Measurements from ENCODE around the gene AXIN1. TPM values are rescaled to one million over a fixed set of nuclear protein-coding genes. Genes with fewer than 3 reads are reported as not detected.

AXIN1 gene
- total RNA-seq, 1 experiment from 2014 or later, result 26.9 TPM

DNA sequence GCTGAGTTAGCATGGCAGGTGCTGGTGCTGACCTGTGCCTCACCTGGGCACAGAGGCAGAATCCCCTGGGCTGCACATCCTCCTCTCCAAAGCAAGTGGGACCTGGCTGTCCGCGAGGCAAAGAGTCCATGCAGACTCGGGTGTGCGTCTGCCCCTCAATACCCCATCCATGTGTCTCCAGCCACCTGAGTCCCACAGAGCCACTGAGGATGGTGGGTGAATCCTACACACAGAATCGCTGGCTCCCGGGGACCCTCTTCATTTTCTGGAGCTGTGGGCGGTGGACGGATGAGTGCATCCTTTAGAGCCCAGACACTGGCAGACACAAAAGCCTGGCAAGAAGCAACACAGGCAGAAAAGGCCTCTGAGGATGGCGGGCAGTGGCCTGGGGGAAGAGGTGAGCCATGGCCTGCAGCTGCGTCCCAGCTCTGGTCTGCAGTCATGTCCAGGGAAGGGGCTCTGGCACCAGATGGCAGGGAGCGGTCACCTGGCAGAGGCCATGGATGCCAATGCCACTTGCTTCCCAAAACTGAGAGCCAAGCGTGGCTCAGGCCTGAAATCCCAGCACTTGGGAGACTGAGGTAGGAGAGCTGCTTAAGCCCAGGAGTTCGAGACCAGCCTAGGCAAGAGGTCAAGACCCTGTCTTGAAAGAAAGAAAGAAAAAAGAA is 29.9 kb downstream of the AXIN1 start:
- ATAC-seq (no peak), DNase-seq (no peak)
- CTCF ChIA-PET, result no interaction called here
- H3K36me3 ChIP-seq (ENCODE audit: low read depth, low read length), result no peaks in the 10 kb centered on the region
- no peak overlapping the region for H3K9ac ChIP-seq (ENCODE audit: low read length)
- no peaks in the 10 kb centered on the region for H3K27me3 ChIP-seq (ENCODE audit: low read length)
- intact Hi-C loops (cut with micrococcal nuclease), result no loop called here
- TF ChIP-seq CTCF (conservative IDR thresholded peaks at IDR 0.05; ENCODE audit: low read depth, low read length) (no peak), EZH2phosphoT487 (IDR thresholded peaks at IDR 0.05; ENCODE audit: borderline replicate concordance, low read length) (no peak), EZH2 (IDR thresholded peaks at IDR 0.05; ENCODE audit: low read length, unreplicated experiment) (no peak)
- H3K9me3 ChIP-seq (ENCODE audit: low read length), result no peaks in the 10 kb centered on the region
- POLR2A ChIA-PET (ENCODE audit: unreplicated experiment), result no interaction called here
- H2AFZ ChIP-seq (ENCODE audit: low read length), result no peak overlapping the region
- no peak overlapping the region for H3K4me2 ChIP-seq (ENCODE audit: low read length)
- peaks cover 8% of the 10 kb centered on the region for H3K4me1 ChIP-seq (ENCODE audit: insufficient read depth, low read length)
- no peak overlapping the region for H3K27ac ChIP-seq (ENCODE audit: low read length)
- no peaks in the 10 kb centered on the region for H3K9me2 ChIP-seq (replicated peaks; ENCODE audit: low read length)
- no peak overlapping the region for H3K4me3 ChIP-seq (ENCODE audit: low read length)
- no peaks in the 10 kb centered on the region for H3F3A ChIP-seq (ENCODE audit: low read length, unreplicated experiment)
- BruUV-seq (replicated peaks), result no TSS peak
- H4K20me1 ChIP-seq (ENCODE audit: low read length), result no peaks in the 10 kb centered on the region; the same call in 1 of the 2 replicates
- H3K79me2 ChIP-seq (ENCODE audit: low read length), result peaks cover 30% of the 10 kb centered on the region

DNA sequence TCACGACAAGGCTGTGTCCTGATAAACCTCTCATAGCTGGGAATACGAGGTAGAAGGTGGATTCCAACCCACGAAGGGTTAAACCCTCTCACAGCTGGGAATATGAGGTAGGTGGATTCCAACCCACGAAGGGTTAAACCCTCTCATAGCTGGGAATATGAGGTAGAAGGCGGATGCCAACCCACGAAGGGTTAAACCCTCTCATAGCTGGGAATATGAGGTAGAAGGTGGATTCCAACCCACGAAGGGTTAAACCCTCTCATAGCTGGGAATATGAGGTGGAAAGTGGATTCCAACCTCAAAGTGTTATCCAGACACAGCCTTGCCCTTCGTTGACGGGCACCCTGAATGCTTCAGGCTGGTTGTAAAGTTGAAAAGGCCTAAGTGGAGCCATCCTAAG is 31.0 kb downstream of the AXIN1 start:
- no peak overlapping the region for H2AFZ ChIP-seq (ENCODE audit: low read length)
- H3K4me3 ChIP-seq (ENCODE audit: low read length), result no peak overlapping the region
- intact Hi-C loops (cut with micrococcal nuclease), result no loop called here
- no peak overlapping the region for H3K4me2 ChIP-seq (ENCODE audit: low read length)
- H4K20me1 ChIP-seq (ENCODE audit: low read length), result no peaks in the 10 kb centered on the region; the same call in 1 of the 2 replicates
- H3K27me3 ChIP-seq (ENCODE audit: low read length), result no peaks in the 10 kb centered on the region
- ChIA-PET POLR2A (ENCODE audit: unreplicated experiment) (no interaction called here), CTCF (no interaction called here)
- TF ChIP-seq EZH2 (IDR thresholded peaks at IDR 0.05; ENCODE audit: low read length, unreplicated experiment) (no peak), EZH2phosphoT487 (IDR thresholded peaks at IDR 0.05; ENCODE audit: borderline replicate concordance, low read length) (no peak), CTCF (conservative IDR thresholded peaks at IDR 0.05; ENCODE audit: low read depth, low read length) (no peak)
- H3K9me3 ChIP-seq (ENCODE audit: low read length), result no peaks in the 10 kb centered on the region
- no peak overlapping the region for H3K27ac ChIP-seq (ENCODE audit: low read length)
- H3K9ac ChIP-seq (ENCODE audit: low read length), result no peak overlapping the region
- H3K36me3 ChIP-seq (ENCODE audit: low read depth, low read length), result no peaks in the 10 kb centered on the region
- no peaks in the 10 kb centered on the region for H3F3A ChIP-seq (ENCODE audit: low read length, unreplicated experiment)
- no peaks in the 10 kb centered on the region for H3K9me2 ChIP-seq (replicated peaks; ENCODE audit: low read length)
- peaks cover 35% of the 10 kb centered on the region for H3K79me2 ChIP-seq (ENCODE audit: low read length)
- H3K4me1 ChIP-seq (ENCODE audit: insufficient read depth, low read length), result no peaks in the 10 kb centered on the region
- BruUV-seq (replicated peaks), result no TSS peak
- DNase-seq (no peak), ATAC-seq (no peak)

- Histone ChIP-seq H3K4me1 (ENCODE audit: insufficient read depth, low read length) (no peaks in the 10 kb centered on the region), H3K27me3 (ENCODE audit: low read length) (no peaks in the 10 kb centered on the region), H3K4me2 (ENCODE audit: low read length) (no peak overlapping the region), H3K79me2 (ENCODE audit: low read length) (peaks cover 31% of the 10 kb centered on the region), H3K9ac (ENCODE audit: low read length) (no peak overlapping the region), H3K36me3 (ENCODE audit: low read depth, low read length) (no peaks in the 10 kb centered on the region), H3K9me2 (replicated peaks; ENCODE audit: low read length) (no peaks in the 10 kb centered on the region), H3K9me3 (ENCODE audit: low read length) (no peaks in the 10 kb centered on the region), H4K20me1 (ENCODE audit: low read length) (no peaks in the 10 kb centered on the region; the same call in 1 of the 2 replicates), H3F3A (ENCODE audit: low read length, unreplicated experiment) (no peaks in the 10 kb centered on the region), H2AFZ (ENCODE audit: low read length) (no peak overlapping the region), H3K4me3 (ENCODE audit: low read length) (no peak overlapping the region), H3K27ac (ENCODE audit: low read length) (no peak overlapping the region)
- TF ChIP-seq EZH2phosphoT487 (IDR thresholded peaks at IDR 0.05; ENCODE audit: borderline replicate concordance, low read length) (no peak), CTCF (conservative IDR thresholded peaks at IDR 0.05; ENCODE audit: low read depth, low read length) (no peak), EZH2 (IDR thresholded peaks at IDR 0.05; ENCODE audit: low read length, unreplicated experiment) (no peak)
- no TSS peak for BruUV-seq (replicated peaks)
- DNase-seq, result no peak
- intact Hi-C loops (cut with micrococcal nuclease), result no loop called here
- POLR2A ChIA-PET (ENCODE audit: unreplicated experiment), result no interaction called here
- CTCF ChIA-PET, result no interaction called here
- ATAC-seq, result no peak
Observed at GRCh38 chr16:320206-320605, 32.3 kb downstream of the AXIN1 start.

All from PC-3 (cell line).